Bone marrow (tissue), 2 donors: ENCODE data around the gene RET.

ENCODE experiments used
- DNase-seq, 2 donors: peaks; one replicate each; lab custom pipeline; 2025; lab: John Stamatoyannopoulos, UW

Gene RET

GRCh38 chr10:43076876-43077420, at the start of gene RET:
Gene RET, plus strand, starts transcription at chr10:43077069. Its CDS starts 190 bp downstream, at chr10:43077259.
- no peak for DNase-seq

GRCh38 chr10:43027331-43027955, 49.4 kb upstream of the RET start:
- no peak for DNase-seq

GRCh38 chr10:43028143-43028542, 48.7 kb upstream of the RET start:
- no peak for DNase-seq

- DNase-seq, result no peak
Measured at GRCh38 chr10:43029043-43029442, 47.8 kb upstream of the RET start.

- DNase-seq, result no peak
Measured at GRCh38 chr10:43032613-43033012, 44.3 kb upstream of the RET start.

GRCh38 chr10:43035800-43036199, 41.1 kb upstream of the RET start:
- DNase-seq, result no peak

- no peak for DNase-seq
Measured at GRCh38 chr10:43036481-43037428, 40.1 kb upstream of the RET start.

GRCh38 chr10:43037440-43037839, 39.4 kb upstream of the RET start:
- DNase-seq, result no peak

- no peak for DNase-seq
Measured at GRCh38 chr10:43037942-43038782, 38.7 kb upstream of the RET start.

- DNase-seq, result no peak
Measured at GRCh38 chr10:43038783-43039623, 37.9 kb upstream of the RET start.

- DNase-seq, result no peak
Measured at GRCh38 chr10:43039624-43040481, 37.0 kb upstream of the RET start.

GRCh38 chr10:43040482-43041256, 36.2 kb upstream of the RET start:
- DNase-seq, result no peak

GRCh38 chr10:43041422-43042342, 35.2 kb upstream of the RET start:
- no peak for DNase-seq

- no peak for DNase-seq
Measured at GRCh38 chr10:43042503-43043341, 34.1 kb upstream of the RET start.

GRCh38 chr10:43043342-43043772, 33.5 kb upstream of the RET start:
- DNase-seq, result no peak

- DNase-seq, result no peak
Measured at GRCh38 chr10:43043773-43044447, 33.0 kb upstream of the RET start.

- DNase-seq, result no peak
Measured at GRCh38 chr10:43044448-43044921, 32.4 kb upstream of the RET start.
